ENCODE data around the gene TMPRSS12.
"Not testable (repeated sequence)": the region's sequence is repeated elsewhere in the genome, so short reads cannot be mapped to it uniquely, and the experiment has no call there.

Gene TMPRSS12

DNA sequence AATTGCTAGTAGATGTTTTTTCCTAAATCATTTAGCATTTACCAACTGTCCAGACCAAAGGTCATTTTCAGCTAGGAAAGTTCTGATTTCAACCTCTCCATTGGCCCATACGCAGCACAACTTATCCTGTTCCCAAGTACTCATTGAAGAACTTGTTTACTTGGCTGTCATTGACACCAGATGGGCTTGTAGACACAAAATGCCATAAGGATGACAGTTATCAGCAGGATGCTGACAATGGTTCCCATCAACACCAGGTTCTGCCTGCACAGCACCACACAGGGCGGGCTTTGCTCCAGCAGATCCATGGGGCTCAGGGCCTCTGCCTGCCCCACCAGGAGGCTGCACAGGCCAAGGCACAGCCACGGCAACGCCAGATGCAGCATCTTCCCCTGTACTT lies 36.5 kb upstream of the TMPRSS12 start:
- no peak overlapping the region for H3K27ac ChIP-seq (ENCODE audit: low read depth, low read length)
- no peak overlapping the region for H3K4me2 ChIP-seq (ENCODE audit: low read length)
- no peaks in the 10 kb centered on the region for H3K4me1 ChIP-seq (ENCODE audit: control insufficient read depth, low read length)
- no peaks in the 10 kb centered on the region for H3K27me3 ChIP-seq (ENCODE audit: control insufficient read depth, low read length)
- no peaks in the 10 kb centered on the region for H3K9me3 ChIP-seq (ENCODE audit: control insufficient read depth, insufficient read depth, low read length)
- H3K9me2 ChIP-seq (replicated peaks; ENCODE audit: control insufficient read depth, low read length) = no peaks in the 10 kb centered on the region
- H3K4me3 ChIP-seq (ENCODE audit: low read length) = no peak overlapping the region
- H4K20me1 ChIP-seq (ENCODE audit: control insufficient read depth, insufficient read depth, low read depth, low read length) = no peaks in the 10 kb centered on the region
- H3K79me2 ChIP-seq (ENCODE audit: control insufficient read depth, low read length) = no peaks in the 10 kb centered on the region
- H3K36me3 ChIP-seq (ENCODE audit: control insufficient read depth, low read length) = peaks cover 15% of the 10 kb centered on the region
- TF ChIP-seq, protein P1, sequence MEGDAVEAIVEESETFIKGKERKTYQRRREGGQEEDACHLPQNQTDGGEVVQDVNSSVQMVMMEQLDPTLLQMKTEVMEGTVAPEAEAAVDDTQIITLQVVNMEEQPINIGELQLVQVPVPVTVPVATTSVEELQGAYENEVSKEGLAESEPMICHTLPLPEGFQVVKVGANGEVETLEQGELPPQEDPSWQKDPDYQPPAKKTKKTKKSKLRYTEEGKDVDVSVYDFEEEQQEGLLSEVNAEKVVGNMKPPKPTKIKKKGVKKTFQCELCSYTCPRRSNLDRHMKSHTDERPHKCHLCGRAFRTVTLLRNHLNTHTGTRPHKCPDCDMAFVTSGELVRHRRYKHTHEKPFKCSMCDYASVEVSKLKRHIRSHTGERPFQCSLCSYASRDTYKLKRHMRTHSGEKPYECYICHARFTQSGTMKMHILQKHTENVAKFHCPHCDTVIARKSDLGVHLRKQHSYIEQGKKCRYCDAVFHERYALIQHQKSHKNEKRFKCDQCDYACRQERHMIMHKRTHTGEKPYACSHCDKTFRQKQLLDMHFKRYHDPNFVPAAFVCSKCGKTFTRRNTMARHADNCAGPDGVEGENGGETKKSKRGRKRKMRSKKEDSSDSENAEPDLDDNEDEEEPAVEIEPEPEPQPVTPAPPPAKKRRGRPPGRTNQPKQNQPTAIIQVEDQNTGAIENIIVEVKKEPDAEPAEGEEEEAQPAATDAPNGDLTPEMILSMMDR (IDR thresholded peaks at IDR 0.05; ENCODE audit: low read depth, low read length, poor library complexity, severe bottlenecking) = no peak
- TF ChIP-seq EZH2phosphoT487 (IDR thresholded peaks at IDR 0.05; ENCODE audit: borderline replicate concordance, low read length) = no peak
- no peaks in the 10 kb centered on the region for H3F3A ChIP-seq (ENCODE audit: control insufficient read depth, insufficient read depth)

DNA sequence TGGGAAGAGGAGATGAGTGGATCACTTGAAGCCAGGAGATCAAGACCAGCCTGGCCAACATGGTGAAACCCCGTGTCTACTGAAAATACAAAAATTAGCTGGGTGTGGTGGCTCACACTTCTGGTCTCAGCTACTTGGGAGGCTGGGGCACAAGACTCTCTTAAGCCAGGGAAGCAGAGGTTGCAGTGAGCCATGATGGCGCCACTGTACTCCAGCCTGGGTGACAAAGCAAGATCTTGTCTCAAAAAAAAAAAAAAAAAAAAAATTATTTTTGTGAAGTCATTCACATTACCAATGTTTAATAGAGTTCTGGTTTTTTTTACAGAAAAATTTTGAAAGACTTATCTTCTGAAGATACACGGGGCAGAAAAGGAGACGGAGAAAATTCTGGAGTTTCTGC lies 33.6 kb upstream of the TMPRSS12 start:
- not testable (repeated sequence) for H3F3A ChIP-seq (ENCODE audit: control insufficient read depth, insufficient read depth); H4K20me1 ChIP-seq (ENCODE audit: control insufficient read depth, insufficient read depth, low read depth, low read length); H3K27ac ChIP-seq (ENCODE audit: low read depth, low read length); H3K9me2 ChIP-seq (replicated peaks; ENCODE audit: control insufficient read depth, low read length); H3K4me1 ChIP-seq (ENCODE audit: control insufficient read depth, low read length); H3K27me3 ChIP-seq (ENCODE audit: control insufficient read depth, low read length); H3K9me3 ChIP-seq (ENCODE audit: control insufficient read depth, insufficient read depth, low read length); H3K4me2 ChIP-seq (ENCODE audit: low read length); H3K4me3 ChIP-seq (ENCODE audit: low read length); H3K79me2 ChIP-seq (ENCODE audit: control insufficient read depth, low read length)
- peaks cover 15% of the 10 kb centered on the region for H3K36me3 ChIP-seq (ENCODE audit: control insufficient read depth, low read length)

DNA sequence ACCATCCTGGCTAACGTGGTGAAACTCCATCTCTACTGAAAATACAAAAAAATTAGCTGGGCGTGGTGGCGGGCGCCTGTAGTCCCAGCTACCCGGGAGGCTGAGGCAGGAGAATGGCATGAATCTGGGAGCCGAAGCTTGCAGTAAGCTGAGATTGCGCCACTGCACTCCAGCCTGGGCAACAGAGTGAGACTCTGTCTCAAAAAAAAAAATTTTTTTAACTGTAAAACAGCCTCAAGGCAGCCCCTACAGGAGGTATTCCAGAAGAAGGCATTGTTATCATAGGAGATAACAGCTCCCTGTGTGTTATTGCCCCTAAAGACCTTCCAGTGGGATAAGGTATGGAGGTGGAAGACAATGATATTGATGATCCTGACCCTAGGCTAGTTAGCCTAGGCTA lies 27.8 kb upstream of the TMPRSS12 start:
- H3K36me3 ChIP-seq (ENCODE audit: control insufficient read depth, low read length) = peaks cover 33% of the 10 kb centered on the region
- H3K4me2 ChIP-seq (ENCODE audit: low read length); H3F3A ChIP-seq (ENCODE audit: control insufficient read depth, insufficient read depth); H3K27me3 ChIP-seq (ENCODE audit: control insufficient read depth, low read length); H4K20me1 ChIP-seq (ENCODE audit: control insufficient read depth, insufficient read depth, low read depth, low read length); H3K4me1 ChIP-seq (ENCODE audit: control insufficient read depth, low read length); H3K27ac ChIP-seq (ENCODE audit: low read depth, low read length); H3K79me2 ChIP-seq (ENCODE audit: control insufficient read depth, low read length); H3K9me2 ChIP-seq (replicated peaks; ENCODE audit: control insufficient read depth, low read length); H3K9me3 ChIP-seq (ENCODE audit: control insufficient read depth, insufficient read depth, low read length); H3K4me3 ChIP-seq (ENCODE audit: low read length): not testable (repeated sequence)

DNA sequence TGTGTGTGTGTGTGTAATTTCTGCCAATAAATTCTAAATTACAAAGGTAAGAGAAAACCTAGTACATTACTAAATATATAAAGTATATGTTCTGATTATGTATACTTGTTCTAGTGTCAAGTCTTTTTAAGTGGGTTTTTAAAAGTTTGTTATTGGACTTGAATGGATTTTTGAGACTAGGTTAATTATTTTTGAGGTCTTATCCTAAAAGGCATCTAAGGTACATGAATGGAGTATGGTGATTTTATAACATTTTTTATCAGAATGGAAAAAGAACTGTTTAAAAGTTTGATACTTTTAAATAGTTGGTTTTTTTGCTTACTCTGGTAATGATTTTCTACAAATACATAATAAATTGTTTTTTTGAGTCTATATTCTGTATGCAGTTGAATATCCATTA lies 22.5 kb upstream of the TMPRSS12 start:
- Histone ChIP-seq H3K9me2 (replicated peaks; ENCODE audit: control insufficient read depth, low read length) (no peaks in the 10 kb centered on the region), H3K4me1 (ENCODE audit: control insufficient read depth, low read length) (peaks cover 3% of the 10 kb centered on the region), H3K27me3 (ENCODE audit: control insufficient read depth, low read length) (no peaks in the 10 kb centered on the region), H3K36me3 (ENCODE audit: control insufficient read depth, low read length) (peaks cover 18% of the 10 kb centered on the region), H3K79me2 (ENCODE audit: control insufficient read depth, low read length) (no peaks in the 10 kb centered on the region), H3K9me3 (ENCODE audit: control insufficient read depth, insufficient read depth, low read length) (no peaks in the 10 kb centered on the region), H3K27ac (ENCODE audit: low read depth, low read length) (no peak overlapping the region), H3K4me2 (ENCODE audit: low read length) (no peak overlapping the region), H3K4me3 (ENCODE audit: low read length) (no peak overlapping the region), H4K20me1 (ENCODE audit: control insufficient read depth, insufficient read depth, low read depth, low read length) (no peaks in the 10 kb centered on the region), H3F3A (ENCODE audit: control insufficient read depth, insufficient read depth) (0 out of 2 replicates have a peak, but pooled peaks cover 3% of the 10 kb centered on the region)
- TF ChIP-seq, protein P1 (IDR thresholded peaks at IDR 0.05; ENCODE audit: low read depth, low read length, poor library complexity, severe bottlenecking) = no peak
- TF ChIP-seq EZH2phosphoT487 (IDR thresholded peaks at IDR 0.05; ENCODE audit: borderline replicate concordance, low read length) = no peak

Measured in DOHH2 (cell line).